Heart left ventricle (tissue), 13 donors: Measurements from ENCODE around the gene RLBP1.

Source experiments
- POLR2A ChIP-seq, 2 donors: fragments of 450-650 bp; IDR thresholded peaks; one replicate each; pipeline ENCODE4 v1.6.1; 2017; ENCODE audit warnings: antibody characterized with exemption in 2 of 2, mild to moderate bottlenecking in 2 of 2, moderate library complexity in 2 of 2
- TF ChIP-seq, protein P1 (sequence below), 12 donors: fragments of 200-600 bp; sonication (generic) in 4 of 12; IDR thresholded peaks; one replicate each; pipeline versions ENCODE4 v1.5.0 to v1.8.0; 2018 to 2022; ENCODE audit warnings: antibody characterized with exemption in 12 of 12, mild to moderate bottlenecking in 5 of 12
- donor health status: ischemic (EF 13 %, LVEDD 7.1; RV severe dilation, severe dysfunction).
- donor health status: DM: no; HTN: yes; CAD: no.
- donor health status: DM: no; HTN: no; CAD: no.
- donor health status: ischemic (EF 25% LVEDD 6.9; RV normal size, moderate dysfunction).
- donor health status: ischemic (EF 25% LVEDD 5.7; RV mildly dilated, moderate dysfunction).
- donor health status: ischemic (EF 35%, LVEDD 5.7; RV mildly dilated, moderate dysfunction).
- donor health status: nonischemic (EF 11% LVEDD 7.7; RV severe dilation, severe dysfunction).
- donor health status: DM: yes; HTN: yes; CAD: no.
- donor health status: PGD.
- donor health status: ischemic (EF 29% LVEDD 5.4; RV normal size, mild dysfunction).
- donor health status: nonischemic (EF 23%, LVEDD 6.1; RV moderate dilation, normal function).

GRCh38 chr15:89226359-89227221, 5.2 kb upstream of the RLBP1 start:
- TF ChIP-seq, protein P1, sequence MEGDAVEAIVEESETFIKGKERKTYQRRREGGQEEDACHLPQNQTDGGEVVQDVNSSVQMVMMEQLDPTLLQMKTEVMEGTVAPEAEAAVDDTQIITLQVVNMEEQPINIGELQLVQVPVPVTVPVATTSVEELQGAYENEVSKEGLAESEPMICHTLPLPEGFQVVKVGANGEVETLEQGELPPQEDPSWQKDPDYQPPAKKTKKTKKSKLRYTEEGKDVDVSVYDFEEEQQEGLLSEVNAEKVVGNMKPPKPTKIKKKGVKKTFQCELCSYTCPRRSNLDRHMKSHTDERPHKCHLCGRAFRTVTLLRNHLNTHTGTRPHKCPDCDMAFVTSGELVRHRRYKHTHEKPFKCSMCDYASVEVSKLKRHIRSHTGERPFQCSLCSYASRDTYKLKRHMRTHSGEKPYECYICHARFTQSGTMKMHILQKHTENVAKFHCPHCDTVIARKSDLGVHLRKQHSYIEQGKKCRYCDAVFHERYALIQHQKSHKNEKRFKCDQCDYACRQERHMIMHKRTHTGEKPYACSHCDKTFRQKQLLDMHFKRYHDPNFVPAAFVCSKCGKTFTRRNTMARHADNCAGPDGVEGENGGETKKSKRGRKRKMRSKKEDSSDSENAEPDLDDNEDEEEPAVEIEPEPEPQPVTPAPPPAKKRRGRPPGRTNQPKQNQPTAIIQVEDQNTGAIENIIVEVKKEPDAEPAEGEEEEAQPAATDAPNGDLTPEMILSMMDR (IDR thresholded peaks at IDR 0.05) = no peak
- no peak for TF ChIP-seq POLR2A (IDR thresholded peaks at IDR 0.05)
